Adipocyte (in vitro differentiated cells): ENCODE data around the gene MOB3B.

ENCODE experiments used
- DNase-seq: peaks from one replicate; pipeline ENCODE4 v3.0.0-alpha.2; 2015; ENCODE audit warnings: low read depth
- H3K27me3 ChIP-seq: replicated peaks from 2 replicates; pipeline ENCODE4 v1.7.0; 2013; ENCODE audit warnings: mild to moderate bottlenecking, low read length, moderate library complexity; ENCODE audit not compliant: control insufficient read depth, insufficient read depth
- H3K36me3 ChIP-seq: 2 replicates; pipeline ENCODE4 v1.7.0; 2013; ENCODE audit warnings: low read length, mild to moderate bottlenecking, moderate library complexity; ENCODE audit not compliant: control insufficient read depth, insufficient read depth, severe bottlenecking
- H3K4me1 ChIP-seq: 2 replicates; pipeline ENCODE4 v1.7.0; 2013; ENCODE audit warnings: mild to moderate bottlenecking, low read length, moderate library complexity; ENCODE audit not compliant: control insufficient read depth, insufficient read depth
- H3K4me3 ChIP-seq: 2 replicates; pipeline ENCODE4 v1.7.0; 2013; ENCODE audit warnings: mild to moderate bottlenecking, low read length, moderate library complexity
- H3K9ac ChIP-seq: 2 replicates; pipeline ENCODE4 v1.7.0; 2013; ENCODE audit warnings: mild to moderate bottlenecking, low read length, moderate library complexity
- H3K9me3 ChIP-seq: 2 replicates; pipeline ENCODE4 v1.7.0; 2013; ENCODE audit warnings: mild to moderate bottlenecking, low read length, moderate library complexity; ENCODE audit not compliant: control insufficient read depth

MOB3B gene

GRCh38 chr9:27395484-27395921 is 134.1 kb downstream of the MOB3B start:
- no peak for DNase-seq
- H3K36me3 ChIP-seq = no peaks in the 10 kb centered on the region
- H3K4me1 ChIP-seq = peaks cover 8% of the 10 kb centered on the region
- H3K27me3 ChIP-seq = peaks cover 19% of the 10 kb centered on the region
- H3K4me3 ChIP-seq = no peak overlapping the region
- no peak overlapping the region for H3K9ac ChIP-seq
- H3K9me3 ChIP-seq = no peaks in the 10 kb centered on the region

GRCh38 chr9:27394826-27395201 is 134.8 kb downstream of the MOB3B start:
- no peak for DNase-seq
- Histone ChIP-seq H3K36me3 (no peaks in the 10 kb centered on the region), H3K9ac (no peak overlapping the region), H3K4me1 (peaks cover 8% of the 10 kb centered on the region), H3K4me3 (no peak overlapping the region), H3K27me3 (peaks cover 13% of the 10 kb centered on the region), H3K9me3 (no peaks in the 10 kb centered on the region)

DNA sequence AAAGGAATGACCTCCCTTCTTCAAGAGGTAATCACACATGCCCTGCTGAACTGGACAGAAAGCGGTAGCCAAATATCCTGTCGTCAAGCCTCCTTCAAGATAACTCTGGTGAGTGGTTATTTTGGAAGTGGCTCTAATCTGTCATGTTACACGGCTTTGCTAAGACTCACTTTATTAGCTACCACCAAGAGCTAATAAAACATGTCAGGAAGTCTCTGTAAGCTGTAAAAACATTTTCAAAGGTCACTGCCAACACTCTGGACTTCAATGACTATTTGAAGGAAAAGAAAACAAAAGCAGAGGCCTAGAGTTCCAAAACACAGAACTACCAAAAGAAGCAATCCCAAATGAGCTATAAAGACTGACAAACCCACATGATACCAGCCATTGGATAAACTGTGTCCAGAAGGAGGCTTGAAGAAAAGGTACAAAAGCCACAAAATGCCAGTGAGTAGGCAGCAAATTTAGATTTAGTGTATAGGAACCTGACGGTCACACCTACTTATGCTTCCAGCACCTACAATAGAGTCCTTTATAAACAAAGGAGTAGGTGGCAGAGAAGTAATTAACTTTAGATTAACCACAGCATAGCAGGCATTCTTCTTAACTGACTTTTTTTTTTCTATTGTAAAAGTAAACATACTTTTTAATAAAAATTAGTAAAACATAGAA is 135.3 kb downstream of the MOB3B start:
- H3K36me3 ChIP-seq = no peaks in the 10 kb centered on the region
- H3K9ac ChIP-seq = no peak overlapping the region
- H3K4me3 ChIP-seq = no peak overlapping the region
- H3K9me3 ChIP-seq = no peaks in the 10 kb centered on the region
- DNase-seq = no peak
- H3K4me1 ChIP-seq = peaks cover 8% of the 10 kb centered on the region
- peaks cover 8% of the 10 kb centered on the region for H3K27me3 ChIP-seq

DNA sequence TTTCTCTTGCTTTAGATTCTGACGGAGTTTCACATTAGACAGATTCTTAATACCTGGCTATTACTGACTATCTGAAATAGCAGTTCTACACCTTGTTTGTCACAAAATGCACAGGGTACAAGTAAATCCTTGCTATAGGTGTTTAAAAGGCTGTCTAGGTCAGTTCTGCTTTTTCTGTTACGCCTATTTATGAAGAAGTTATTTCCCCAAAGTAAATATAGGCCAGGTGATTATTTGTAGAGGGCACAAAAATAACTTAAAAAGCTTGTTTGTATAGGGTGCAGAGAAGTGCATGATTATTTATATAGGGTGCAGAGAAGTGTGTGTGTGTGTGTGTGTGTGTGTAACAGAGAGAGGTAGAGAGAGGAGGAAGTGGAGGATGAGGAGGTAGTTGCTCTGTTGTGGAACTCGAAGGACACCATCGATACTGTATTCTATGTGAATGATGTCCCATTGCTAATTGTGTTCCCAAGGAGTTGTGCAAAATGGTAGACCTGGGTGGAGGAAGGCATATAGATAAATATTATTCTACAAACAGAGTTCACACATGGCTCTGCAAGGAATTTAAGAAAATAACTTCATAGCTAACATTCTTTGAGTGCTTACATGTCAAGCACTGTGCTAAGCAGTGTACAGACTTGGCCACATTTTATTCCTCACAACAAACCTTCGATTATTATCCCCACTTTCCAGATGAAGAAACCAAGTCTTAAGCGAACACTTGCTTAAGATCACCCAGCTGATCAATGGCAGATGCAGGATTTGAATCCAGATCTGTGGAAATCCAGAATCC is 136.4 kb downstream of the MOB3B start:
- Histone ChIP-seq H3K4me3 (no peak overlapping the region), H3K4me1 (peaks cover 8% of the 10 kb centered on the region), H3K36me3 (no peaks in the 10 kb centered on the region), H3K9ac (no peak overlapping the region), H3K27me3 (peaks cover 7% of the 10 kb centered on the region), H3K9me3 (no peaks in the 10 kb centered on the region)
- DNase-seq = no peak

GRCh38 chr9:27392451-27392850 is 137.2 kb downstream of the MOB3B start:
- Histone ChIP-seq H3K4me1 (peaks cover 8% of the 10 kb centered on the region), H3K4me3 (no peak overlapping the region), H3K9ac (no peak overlapping the region)

DNA sequence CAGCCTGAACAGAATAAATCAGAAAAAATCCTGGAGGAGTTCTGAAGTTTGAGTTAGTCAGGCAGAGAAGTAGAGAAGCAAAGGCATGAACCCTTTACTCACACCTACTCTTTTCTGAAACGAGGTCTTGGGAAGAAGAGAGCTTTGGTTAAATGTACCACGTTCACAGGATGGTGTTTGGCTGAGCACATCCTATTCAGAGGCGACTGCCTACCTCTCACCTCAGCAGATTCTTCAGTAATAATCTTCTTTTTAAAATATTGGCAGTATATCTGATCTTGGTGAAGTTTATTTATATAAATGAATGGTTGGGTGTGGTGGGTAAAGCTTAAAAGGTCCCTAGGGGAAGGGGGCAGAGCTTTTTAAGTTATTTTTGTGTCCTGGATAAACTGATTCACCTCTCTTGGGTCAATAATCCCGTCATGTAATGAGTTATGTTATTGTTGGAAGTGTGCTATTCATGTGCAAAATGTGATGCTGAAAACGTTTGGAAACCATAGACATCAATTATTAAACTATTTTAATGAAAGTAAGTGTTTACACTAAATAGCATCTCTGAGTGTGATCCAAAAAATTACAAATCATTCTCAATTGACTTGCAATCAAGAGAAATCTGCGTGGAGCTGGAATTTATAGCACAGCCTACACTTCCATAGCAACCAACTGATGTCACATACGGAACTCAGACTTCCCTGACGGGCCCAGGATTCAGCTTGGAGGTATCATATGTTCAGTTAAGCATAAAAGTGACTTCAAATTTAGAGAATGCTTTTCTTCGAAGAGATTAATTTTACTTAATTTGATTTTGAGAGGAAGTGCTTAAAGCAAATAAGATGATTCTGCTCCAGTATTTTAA is 138.3 kb downstream of the MOB3B start:
- Histone ChIP-seq H3K9ac (no peak overlapping the region), H3K27me3 (peaks cover 7% of the 10 kb centered on the region), H3K4me1 (peaks cover 8% of the 10 kb centered on the region), H3K4me3 (no peak overlapping the region), H3K36me3 (no peaks in the 10 kb centered on the region), H3K9me3 (no peaks in the 10 kb centered on the region)
- no peak for DNase-seq

More at GRCh38 chr9:27392451-27392850, 137.2 kb downstream of the MOB3B start:
- Histone ChIP-seq H3K27me3 (peaks cover 7% of the 10 kb centered on the region), H3K9me3 (no peaks in the 10 kb centered on the region), H3K36me3 (no peaks in the 10 kb centered on the region)
- no peak for DNase-seq

GRCh38 chr9:27388150-27388549 is 141.5 kb downstream of the MOB3B start:
- H3K27me3 ChIP-seq = peaks cover 7% of the 10 kb centered on the region
- H3K4me3 ChIP-seq = no peak overlapping the region
- no peak for DNase-seq
- no peak overlapping the region for H3K9ac ChIP-seq
- no peaks in the 10 kb centered on the region for H3K9me3 ChIP-seq
- no peaks in the 10 kb centered on the region for H3K36me3 ChIP-seq
- peaks cover 4% of the 10 kb centered on the region for H3K4me1 ChIP-seq

GRCh38 chr9:27387722-27388121 is 141.9 kb downstream of the MOB3B start:
- H3K4me3 ChIP-seq = no peak overlapping the region
- peaks cover 7% of the 10 kb centered on the region for H3K27me3 ChIP-seq

DNA sequence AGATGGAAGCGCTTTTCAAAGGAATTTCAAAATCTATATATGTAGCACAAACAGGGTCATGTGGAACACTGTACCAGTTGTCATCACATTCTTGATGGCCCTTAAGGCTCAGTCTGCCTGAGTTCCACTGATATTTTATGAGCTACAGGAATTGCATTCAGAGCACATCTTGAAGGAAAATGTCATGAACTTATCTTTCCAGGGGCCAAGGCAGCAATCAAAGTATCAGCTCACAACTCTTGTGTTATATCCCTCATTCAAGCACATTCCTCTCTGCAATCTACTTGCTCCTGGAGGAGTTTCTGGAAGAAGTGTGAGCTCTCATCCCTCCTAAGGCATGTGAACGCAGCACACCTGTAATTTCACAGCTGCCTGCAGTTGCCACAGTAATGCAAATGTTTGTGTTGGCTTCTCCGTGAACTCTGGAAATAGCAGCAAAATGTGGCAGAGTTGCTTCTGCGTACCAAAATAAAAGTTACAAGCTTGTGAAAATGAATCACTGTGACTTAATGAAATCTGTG is 143.0 kb downstream of the MOB3B start:
- no peak overlapping the region for H3K9ac ChIP-seq

More at GRCh38 chr9:27387722-27388121, 141.9 kb downstream of the MOB3B start:
- Histone ChIP-seq H3K9ac (no peak overlapping the region), H3K4me1 (peaks cover 4% of the 10 kb centered on the region), H3K36me3 (no peaks in the 10 kb centered on the region), H3K9me3 (no peaks in the 10 kb centered on the region)
- no peak for DNase-seq

DNA sequence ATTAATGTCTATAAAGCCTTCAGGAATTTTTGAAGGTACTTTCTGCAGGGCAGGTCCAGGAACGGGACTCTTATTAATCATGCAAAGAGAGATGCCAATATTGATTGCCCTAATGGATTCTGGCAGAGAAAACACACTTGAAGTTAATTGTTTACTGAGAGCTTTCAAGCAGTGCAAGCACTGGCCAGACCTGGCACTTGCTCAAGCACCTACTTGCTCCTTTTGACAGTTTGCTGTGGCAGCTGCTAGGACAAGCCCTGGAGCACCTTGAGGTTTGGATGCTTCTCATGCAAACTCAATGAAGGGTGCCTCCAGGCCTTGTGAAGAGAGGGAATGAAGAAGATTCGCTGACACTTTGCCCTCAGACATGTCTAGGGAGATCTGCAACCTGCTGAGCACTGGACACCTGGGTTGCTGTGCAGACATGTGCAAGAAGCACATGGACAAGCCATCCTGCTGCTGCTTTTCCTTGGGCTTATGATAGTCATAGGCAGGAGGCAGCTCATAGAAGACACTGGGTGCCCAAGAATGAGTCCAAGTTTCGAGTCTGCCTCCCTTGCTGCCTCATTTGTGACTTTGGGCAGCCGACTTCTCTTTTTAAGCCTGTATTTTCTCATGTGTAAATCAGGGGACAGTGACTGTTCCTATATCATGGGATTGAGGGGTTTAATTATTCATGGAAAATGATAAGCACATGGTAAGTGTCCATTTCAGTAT is 143.8 kb downstream of the MOB3B start:
- H3K4me1 ChIP-seq = peaks cover 4% of the 10 kb centered on the region
- DNase-seq = no peak
- no peaks in the 10 kb centered on the region for H3K9me3 ChIP-seq
- no peak overlapping the region for H3K9ac ChIP-seq
- no peaks in the 10 kb centered on the region for H3K36me3 ChIP-seq
- H3K27me3 ChIP-seq = peaks cover 7% of the 10 kb centered on the region
- no peak overlapping the region for H3K4me3 ChIP-seq

More for the DNA sequence above, 143.0 kb downstream of the MOB3B start:
- peaks cover 7% of the 10 kb centered on the region for H3K27me3 ChIP-seq
- H3K36me3 ChIP-seq = no peaks in the 10 kb centered on the region
- H3K4me1 ChIP-seq = peaks cover 4% of the 10 kb centered on the region
- no peak for DNase-seq
- H3K4me3 ChIP-seq = no peak overlapping the region
- H3K9me3 ChIP-seq = no peaks in the 10 kb centered on the region
